HG03571 (cell line): ENCODE measurements around the gene LAMB4.

Source experiments
- ATAC-seq: cut with Tn5 transposase; IDR thresholded peaks from one replicate; pipeline ENCODE4 v1.9.1; 2021; ENCODE audit not compliant: unreplicated experiment

Gene LAMB4

DNA sequence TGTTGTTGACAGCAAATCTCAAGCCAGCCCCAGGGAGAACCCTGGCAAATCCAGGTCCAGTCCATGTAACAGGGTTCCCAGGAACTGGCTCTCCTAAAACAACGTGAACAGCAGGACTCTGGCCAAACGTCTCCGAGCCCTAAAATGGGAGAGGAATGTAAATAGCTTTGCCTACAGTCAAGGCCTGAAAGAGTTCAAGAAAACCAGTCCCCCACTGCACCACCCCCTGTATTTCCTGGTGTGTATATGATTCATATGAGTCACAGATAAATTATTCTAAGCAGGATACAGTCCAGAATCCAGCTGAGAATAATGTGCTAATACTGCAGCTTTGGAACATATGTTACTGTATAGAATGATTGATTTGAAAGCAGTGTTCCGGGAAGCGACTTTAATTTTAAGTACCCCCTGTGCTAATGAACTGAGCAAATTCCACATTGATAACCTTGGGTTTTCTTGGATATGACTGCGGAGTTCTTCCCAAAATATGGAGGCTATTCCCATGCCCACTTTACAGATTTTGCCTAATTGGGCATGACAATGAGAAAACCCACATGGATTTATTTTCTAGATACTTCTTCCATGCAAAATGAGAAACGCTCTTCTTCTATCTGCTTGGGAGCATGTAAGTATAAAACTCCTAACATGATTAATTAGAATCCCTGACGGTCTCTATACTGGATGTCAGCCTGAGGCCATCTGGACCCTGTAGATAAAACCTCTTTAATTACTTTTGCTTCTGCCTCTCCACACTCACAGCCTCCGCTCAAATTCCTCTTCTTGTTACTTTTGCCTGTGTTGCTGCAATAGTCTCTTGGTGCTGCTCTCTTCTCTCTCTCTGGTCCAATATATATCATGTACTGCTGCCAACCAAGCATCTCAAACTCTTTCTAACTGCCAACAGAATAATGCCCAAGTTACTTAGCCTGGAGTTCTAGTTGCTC lies 50.2 kb downstream of the LAMB4 start:
- ATAC-seq: no peak

DNA sequence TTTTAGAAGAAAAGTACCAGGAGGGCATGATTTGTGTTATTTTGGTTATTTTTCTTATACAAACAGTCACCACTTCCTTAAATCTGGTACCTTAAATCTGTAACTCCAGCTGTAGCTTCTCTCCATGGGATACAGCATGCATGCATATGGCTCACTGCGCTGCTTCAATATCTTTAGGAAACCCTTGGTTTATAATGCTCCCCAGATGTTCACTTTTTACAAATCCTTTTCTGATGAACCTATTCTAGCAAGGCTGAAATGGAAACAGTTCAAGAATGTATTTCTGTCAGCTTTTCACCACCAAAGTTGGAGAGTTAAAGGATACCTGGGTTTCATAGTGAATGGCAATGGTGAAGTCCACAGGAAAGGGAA lies 50.9 kb downstream of the LAMB4 start:
- no peak for ATAC-seq

DNA sequence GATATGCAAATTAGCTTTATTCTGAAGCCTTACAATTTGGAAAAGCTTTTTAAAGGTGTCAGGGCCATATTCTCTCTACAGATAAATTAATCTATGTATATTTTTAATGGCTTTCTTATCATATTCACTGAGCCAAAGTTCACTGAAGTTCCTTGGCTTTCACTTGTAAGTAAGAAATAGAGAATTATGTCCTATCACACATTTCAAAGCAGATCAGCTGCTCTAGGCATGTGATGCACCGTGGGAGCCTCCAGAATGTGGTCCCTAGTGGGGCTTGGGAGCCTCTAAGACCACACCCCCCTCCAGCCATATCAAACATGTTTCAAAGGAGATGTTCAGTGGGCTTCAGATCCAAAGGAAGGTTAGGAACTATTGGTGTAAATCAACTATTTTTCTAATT lies 51.5 kb downstream of the LAMB4 start:
- ATAC-seq: no peak

DNA sequence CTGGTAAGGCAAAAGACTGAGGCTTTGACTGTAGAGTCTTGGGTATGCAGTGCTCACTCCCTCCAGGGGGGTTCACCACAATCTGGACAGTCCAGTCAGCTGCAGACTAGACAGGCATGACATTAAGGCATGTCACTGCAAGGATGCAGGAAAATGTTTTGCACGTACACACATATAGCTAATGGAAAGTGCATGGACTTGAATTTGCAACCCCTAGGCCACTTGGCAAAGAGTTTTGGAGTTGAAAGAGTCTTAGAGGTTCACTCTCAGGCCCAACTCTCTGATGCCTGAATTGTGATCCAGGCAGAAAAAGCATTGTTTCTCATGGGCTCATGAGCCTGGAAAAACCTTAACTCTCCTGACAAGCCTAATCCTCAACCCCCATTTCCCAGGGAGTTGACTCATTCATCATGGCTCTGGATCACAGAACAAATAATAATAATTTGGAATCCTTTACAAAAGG lies 51.9 kb downstream of the LAMB4 start:
- no peak for ATAC-seq

DNA sequence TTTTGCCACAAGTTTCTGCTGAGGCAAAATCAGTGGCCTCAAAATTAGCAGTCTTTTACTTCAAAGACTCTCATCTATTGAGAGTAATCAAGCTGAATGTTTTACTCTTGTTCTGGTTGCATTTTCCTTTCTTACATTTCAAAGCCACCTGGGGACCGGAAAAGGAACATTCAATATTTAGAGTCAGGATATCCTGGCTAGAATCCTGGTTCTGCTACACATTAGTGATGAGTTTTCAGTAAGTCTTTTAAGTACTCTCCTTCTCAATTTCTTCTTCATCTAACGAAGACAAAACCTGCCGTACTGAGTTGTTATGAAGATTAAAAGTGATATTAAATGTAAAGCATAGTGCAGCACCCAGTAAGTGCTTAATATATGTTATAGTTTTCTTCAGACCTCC lies 52.5 kb downstream of the LAMB4 start:
- ATAC-seq: no peak

DNA sequence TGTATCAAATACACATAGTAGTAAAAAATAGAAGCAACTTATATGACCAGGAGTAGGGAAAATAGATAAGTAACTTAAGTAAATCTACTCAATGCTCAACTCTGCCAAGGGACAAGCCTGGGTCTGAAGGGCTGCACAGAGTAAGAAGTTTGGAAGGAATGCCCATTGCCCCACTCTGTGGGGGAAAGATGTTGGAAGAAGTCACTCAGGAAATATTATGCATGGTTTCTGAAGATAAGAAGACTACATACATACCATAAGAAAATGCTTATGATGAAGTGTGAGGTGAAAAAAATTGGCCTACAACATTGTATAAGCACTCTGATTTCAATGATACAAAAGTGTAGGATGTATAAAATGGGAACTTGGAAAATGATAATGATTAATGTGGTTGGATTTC lies 54.0 kb downstream of the LAMB4 start:
- ATAC-seq: no peak

DNA sequence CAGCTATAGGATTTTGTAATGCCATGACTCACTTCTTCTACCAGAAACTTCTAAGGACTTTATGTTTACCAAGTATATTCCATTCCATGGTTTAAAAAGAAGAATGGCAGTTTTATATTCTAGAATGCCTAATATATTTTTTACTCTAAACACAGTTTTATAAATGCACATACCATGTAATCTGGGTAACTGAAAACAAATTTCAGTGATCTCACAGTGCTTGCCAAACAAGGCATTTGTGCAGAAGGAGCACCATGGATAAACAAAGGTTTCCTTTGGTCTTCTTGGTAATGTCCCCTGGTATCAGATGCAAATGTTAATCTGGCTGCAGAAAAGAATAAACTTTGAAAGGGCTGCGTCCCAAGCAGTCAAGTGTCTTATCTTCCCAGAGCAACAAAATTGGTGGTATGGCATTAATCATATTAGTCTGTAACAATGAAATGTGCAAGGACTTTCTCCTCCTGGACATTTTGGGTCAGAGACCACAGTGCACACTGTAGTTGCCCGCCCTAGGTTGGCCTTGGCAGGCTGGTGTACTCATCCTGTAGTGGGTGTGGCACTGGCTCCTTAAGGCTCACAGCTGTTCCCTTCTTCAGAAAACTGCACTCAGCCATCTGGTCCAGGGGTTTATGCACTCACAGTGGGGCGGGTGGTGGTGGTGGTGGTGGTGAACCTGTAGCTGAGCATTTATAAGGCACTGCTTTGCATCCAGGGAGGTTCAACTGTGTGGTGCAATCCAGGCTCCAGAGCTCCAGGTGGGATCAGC lies 56.7 kb downstream of the LAMB4 start:
- ATAC-seq: no peak

DNA sequence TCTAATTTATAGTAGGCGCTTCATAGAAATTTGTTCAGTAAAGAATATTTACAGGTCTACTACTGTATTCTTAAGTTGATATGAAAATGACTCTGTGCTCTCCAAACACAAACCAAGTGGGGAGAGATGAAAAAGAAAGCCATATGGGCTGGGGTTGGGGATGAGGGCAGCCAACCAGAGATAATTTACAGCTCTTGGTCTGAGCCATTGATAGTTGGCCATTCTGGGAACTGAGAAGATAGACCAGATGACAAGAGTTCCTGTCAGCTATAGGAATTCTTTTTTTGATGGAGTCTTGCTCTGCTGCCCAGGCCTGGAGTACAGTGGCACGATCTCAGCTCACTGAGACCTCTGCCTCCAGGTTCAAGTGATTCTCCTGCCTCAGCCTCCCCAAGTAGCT lies 57.4 kb downstream of the LAMB4 start:
- no peak for ATAC-seq

DNA sequence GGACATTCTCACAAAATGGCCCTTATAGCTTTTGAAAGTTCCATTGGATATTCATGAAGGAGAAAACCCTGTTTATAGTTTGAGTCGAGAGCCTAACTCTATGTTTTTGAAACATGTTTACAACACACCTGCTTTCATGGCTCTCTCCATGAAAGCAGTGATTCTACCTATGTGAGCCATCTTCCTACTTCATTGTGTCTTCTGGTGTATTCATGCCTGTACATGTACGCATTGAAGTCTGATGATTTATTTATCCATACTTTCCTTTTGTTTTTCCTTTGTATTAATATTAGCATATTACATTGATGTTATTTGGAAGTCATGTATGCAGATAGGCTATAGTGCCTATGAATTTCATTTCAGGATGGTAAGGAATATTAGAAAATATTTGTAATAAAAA lies 58.0 kb downstream of the LAMB4 start:
- no peak for ATAC-seq

DNA sequence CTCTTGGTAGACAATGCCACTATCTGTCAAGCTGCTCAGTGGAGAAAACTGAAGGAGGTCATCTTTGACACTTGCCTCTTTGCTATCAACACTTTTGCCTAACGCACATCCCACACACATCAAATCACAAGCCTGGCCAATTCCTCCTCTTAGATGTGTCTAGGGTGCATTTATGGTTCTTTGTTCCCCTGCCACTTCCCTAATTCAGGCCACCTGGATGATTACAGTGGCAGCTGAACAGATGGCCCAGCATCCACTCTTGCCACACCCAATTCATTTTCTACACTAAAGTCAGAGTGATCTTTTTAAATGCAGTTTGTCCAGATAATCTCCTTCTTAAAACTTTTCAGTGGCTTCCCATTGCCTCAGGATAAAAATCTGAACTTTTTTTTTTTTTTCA lies 58.6 kb downstream of the LAMB4 start:
- ATAC-seq: no peak

DNA sequence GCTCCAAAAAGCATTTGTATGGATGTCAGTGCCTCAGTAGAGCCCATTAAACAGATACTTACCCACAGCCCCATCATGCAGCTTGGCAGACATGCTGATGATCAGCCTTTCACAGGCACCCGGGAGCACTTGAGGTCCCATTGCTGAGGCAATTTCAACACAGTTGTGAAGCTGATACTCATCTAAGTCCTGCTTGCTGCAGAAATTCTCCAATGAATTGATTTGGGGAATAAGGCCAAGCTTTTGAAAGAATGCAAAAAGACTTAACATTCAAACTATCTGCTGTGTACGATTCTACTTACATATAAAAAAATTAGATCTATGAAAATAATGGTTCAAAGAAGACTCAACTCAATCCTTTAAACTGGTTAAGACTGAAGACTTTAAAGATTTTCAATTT lies 60.5 kb downstream of the LAMB4 start:
- ATAC-seq: no peak

DNA sequence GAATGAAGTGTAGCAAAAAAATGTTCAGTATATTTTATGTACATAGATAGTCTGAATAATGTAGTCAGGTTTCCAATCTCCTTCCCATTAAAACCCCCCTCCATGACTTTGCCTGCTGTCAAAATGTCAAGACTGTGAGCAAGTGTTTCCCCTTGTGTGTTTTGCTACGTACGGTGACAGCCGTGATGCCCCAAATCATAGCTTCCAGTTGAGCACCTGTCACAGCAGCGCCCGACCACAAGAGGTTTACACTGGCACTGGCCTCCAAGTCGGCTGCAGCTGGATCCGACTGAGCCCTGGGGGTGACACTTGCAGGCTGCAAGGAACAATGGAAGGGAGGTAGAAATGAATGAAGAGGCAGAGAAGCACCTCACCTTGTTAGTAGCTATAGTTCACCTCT lies 62.3 kb downstream of the LAMB4 start:
- ATAC-seq: no peak

DNA sequence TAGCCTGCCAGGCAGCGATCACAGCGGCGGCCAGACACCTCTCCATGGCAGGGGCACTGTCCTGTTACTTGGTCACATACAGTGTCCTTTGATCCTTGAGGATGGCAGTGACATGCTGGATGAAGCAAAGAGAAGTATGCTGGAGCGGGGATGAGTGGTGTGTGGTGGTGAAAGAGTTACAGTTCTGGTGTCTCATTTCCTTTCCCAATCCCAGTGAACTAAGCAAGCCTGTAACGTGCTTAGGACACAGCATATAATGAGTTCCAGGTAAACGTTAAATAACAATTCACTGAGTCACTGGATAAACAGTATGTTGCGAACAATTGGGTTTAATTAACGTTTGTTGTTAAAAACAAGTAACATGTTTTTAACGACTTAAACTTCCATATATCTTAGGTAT lies 63.7 kb downstream of the LAMB4 start:
- no peak for ATAC-seq

DNA sequence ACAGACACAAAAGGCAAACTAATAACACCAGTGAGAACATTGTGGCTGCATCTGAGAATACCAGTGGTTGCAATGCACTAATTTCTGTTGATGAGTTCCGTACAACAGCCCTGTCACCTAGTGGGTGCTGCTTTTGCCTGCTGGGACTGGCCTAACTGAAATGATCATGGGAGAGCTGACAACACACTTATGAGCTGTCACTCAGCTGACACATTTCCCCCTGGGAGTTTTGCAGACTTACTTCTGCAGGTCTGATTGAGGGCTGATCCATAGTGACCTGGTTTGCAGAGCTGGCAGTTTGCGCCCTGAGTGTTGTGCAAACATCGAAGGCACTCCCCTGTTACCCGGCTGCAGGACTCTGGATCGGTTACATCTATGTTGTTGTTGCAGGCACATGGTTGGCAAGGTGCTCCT lies 66.6 kb downstream of the LAMB4 start:
- ATAC-seq: no peak

DNA sequence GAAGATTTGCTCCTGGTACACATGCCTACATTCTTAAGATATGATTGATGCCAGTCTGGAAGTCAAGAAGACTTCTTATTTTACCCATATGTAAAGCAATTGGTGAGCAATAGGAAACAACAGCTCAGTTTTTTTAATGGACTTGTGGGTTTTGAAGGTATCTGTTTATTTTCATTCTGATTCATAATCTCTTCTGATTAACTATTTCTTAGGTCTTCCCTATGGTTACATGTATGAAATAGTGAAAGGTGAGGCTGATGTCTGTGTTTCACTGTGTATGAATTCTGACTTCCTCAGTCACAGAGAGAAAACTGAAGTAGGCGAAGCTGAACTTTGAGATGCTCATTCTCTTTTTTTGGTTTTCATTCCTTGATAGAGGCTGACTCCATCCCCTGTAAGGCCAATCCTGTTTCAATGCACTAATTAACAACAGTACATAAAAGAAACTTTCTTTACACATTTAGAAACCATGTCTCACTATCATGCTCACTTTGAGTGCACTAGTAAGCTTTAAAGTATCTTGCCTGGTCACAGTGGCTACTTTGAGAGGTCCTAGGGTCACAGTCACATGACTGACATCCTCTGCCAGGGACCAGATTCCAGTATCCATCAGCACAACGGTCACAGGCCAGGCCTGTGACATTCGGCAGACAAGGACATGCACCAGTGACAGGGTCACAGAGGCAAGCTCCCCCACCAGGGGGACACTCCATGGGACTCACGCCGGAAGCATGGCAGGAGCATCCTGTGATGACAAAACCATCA lies 67.7 kb downstream of the LAMB4 start:
- ATAC-seq: no peak

DNA sequence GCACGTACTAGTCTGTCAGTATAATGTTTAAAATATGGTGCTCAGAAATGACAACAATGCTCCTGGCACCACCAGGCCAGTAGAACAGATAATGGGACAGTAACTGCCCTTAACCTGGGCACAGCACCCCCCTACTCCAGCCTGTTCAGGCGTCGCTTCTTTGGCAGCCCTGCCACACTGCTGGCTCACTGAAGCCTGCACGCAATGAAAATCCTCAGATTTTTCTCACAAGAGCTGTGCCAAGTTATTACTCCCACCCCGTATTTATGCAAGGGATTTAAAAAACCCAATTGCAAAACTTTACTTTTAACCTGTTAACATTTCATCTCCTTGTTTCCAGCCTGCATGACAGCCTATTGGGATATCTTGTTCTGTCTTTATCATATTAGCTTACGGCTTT lies 70.6 kb downstream of the LAMB4 start:
- no peak for ATAC-seq

DNA sequence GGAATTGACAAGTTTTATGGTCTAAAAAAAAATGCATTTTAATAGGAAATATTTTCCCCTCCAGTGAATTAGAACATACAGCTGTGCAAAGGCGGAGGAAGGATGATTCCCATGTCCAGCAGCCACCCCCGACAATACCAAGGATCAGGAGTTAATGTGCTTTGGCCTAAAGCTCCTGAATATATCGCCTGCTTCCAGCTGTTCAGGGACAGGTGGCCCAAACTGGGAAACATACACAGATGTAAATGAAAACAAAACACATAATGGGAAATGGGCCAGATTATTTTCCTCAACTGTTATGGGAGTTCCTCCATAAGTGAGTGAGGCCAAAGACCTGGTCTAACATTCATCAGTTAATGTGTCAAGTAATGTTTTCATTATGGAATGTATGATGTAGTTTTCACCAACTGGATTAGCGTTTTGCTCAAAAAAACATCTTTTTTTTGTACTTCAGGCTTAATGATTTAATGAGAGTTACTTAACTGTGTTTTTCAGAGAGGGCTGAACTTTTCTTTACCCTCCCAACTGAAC lies 72.1 kb downstream of the LAMB4 start:
- ATAC-seq: no peak

DNA sequence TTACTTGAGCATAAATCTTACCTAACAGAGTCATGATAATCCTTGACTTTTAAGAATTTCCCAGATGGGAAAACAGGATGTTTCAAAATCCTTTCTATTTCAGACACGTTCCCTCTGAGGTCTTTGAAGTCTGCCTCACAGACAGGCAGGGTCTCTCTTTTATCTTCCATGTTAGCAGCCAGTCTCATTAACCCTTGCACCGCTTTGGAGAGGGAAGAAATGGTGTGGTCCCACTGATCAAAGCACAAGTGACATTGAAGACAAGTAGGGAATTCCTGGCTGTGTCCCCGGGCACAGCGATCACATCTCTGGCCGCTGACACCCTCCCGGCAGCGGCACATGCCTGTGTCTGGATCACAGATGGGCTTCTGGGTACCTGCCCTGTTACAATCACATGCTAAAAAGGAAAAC lies 74.5 kb downstream of the LAMB4 start:
- no peak for ATAC-seq

DNA sequence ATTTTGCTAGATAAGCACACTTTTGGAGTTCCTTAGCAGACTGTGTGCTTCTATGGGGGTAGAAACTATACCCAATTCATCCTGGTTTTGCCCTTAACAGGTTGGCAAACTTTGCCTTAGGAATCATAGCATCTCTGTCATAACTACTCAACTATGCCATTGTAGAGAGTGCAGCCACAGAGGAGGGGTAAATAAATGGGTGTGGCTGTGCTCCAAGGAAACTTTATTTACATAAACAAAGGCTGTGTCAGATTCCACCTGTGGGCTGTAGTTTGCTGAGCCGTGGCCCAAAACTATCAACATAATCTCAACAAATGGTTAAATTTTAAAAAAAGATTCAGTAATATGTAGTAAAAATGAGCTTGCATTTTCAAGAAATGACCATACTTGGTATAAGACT lies 75.6 kb downstream of the LAMB4 start:
- no peak for ATAC-seq

DNA sequence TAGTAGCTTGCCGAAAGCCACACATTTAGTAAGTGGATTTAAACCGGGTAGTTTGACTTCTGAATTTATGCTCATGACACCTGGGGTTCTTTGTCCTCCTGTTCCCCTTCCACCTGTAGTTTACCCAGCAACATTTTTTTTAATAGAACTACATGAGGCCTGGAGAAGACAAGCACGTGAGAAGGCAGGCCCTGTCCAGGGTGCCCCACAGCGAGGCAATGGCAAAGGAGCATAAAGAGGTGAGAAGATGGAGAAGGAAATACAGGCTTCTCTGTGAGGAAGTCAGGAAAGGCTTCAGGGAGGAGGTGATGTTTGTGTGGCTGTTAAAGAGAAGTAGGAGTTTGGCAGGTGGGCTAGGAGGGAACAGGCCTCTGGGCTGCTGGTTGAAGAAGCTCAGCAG lies 76.9 kb downstream of the LAMB4 start:
- ATAC-seq: no peak

DNA sequence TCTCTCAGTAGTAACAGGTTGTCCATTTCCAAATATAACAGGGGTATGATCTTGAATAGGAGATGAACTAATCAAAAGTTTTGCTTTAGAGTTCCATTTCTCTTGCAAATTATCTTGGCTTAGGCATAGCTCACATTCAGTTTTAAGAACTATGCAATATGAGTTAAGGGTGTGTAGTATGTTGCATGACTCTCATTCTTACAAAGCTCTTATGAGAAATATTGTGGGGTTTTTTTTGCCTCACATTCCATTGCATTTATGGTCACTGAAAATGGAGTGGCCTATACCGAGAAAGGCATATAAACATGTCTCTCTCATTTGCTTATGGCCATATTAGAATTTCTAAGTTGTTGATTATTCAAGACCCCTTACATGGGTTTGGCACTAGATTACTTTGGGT lies 78.7 kb downstream of the LAMB4 start:
- ATAC-seq: no peak
